22Rv1 (cell line): ENCODE data around the gene PCDHGA8.
A peak's percentile ranks its signal among the peaks of the same experiment; 100 is the strongest.
"Not testable (repeated sequence)": the region's sequence is repeated elsewhere in the genome, so short reads cannot be mapped to it uniquely, and the experiment has no call there.

ENCODE experiments used
- H3K27ac ChIP-seq: fragments of 450-650 bp; 2 replicates; pipeline ENCODE4 v1.5.1; 2017
- CTCF ChIP-seq: fragments of 450-650 bp; IDR thresholded peaks from 2 replicates; pipeline ENCODE4 v1.5.1; 2017; ENCODE audit warnings: mild to moderate bottlenecking
- ZFX ChIP-seq: fragments of 450-650 bp; IDR thresholded peaks from 2 replicates; pipeline ENCODE4 v1.6.1; 2017; ENCODE audit warnings: antibody characterized with exemption, borderline replicate concordance

Gene PCDHGA8

GRCh38 chr5:141421489-141421855 is 29.0 kb downstream of the PCDHGA8 start:
- no peak overlapping the region for H3K27ac ChIP-seq
- no peak for TF ChIP-seq ZFX
- no peak for TF ChIP-seq CTCF

GRCh38 chr5:141422742-141423291 is 30.4 kb downstream of the PCDHGA8 start:
- TF ChIP-seq CTCF: no peak
- TF ChIP-seq ZFX: no peak
- no peak overlapping the region for H3K27ac ChIP-seq

- no peak for TF ChIP-seq ZFX
- no peak for TF ChIP-seq CTCF
- no peak overlapping the region for H3K27ac ChIP-seq
Observed at GRCh38 chr5:141427783-141428426, 35.5 kb downstream of the PCDHGA8 start.

- H3K27ac ChIP-seq: no peak within 1 kb of the TSS
- no peak for TF ChIP-seq ZFX
- peak; percentile 74 for TF ChIP-seq CTCF
Observed at GRCh38 chr5:141430332-141431113, 38.1 kb downstream of the PCDHGA8 start, which contains the start of gene PCDHGA12. TSS of gene PCDHGA12 (plus strand) at chr5:141430507. CDS start at chr5:141430760, 253 bp downstream.

- TF ChIP-seq CTCF (no peak), ZFX (no peak)
- no peak overlapping the region for H3K27ac ChIP-seq
Observed at GRCh38 chr5:141431286-141431685, 38.9 kb downstream of the PCDHGA8 start.

GRCh38 chr5:141432308-141432707 is 39.9 kb downstream of the PCDHGA8 start:
- not testable (repeated sequence) for H3K27ac ChIP-seq

GRCh38 chr5:141432726-141433125 is 40.3 kb downstream of the PCDHGA8 start:
- not testable (repeated sequence) for H3K27ac ChIP-seq

GRCh38 chr5:141434006-141434405 is 41.6 kb downstream of the PCDHGA8 start:
- no peak overlapping the region for H3K27ac ChIP-seq
- TF ChIP-seq CTCF (no peak), ZFX (no peak)
